NCI-H2029 treated with DMSO at 0.1 percent for 48 hours (cell line): Measurements from ENCODE around the gene TMEM129.

ENCODE experiments used
- DNase-seq: peaks from one replicate; lab custom pipeline; 2025; lab: John Stamatoyannopoulos, UW

The TMEM129 gene

DNA sequence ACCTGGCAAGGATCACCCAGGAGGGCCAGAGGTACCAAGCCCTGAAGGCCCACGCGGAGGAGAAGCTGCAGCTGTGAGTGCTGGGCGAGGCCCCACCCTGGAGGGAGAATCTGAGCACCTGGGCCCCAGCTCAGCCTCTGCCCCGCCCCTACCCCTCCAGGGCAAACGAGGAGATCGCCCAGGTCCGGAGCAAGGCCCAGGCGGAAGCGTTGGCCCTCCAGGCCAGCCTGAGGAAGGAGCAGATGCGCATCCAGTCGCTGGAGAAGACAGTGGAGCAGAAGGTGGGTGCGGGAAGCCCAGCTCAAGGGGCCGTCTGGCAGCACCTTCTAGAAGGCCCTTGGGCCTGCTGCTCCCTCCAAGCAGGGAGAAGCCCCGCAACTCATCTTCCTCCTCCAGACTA, 23.4 kb upstream of the TMEM129 start:
- DNase-seq: no peak

- no peak for DNase-seq
Observed at GRCh38 chr4:1743975-1744374, 22.9 kb upstream of the TMEM129 start.

DNA sequence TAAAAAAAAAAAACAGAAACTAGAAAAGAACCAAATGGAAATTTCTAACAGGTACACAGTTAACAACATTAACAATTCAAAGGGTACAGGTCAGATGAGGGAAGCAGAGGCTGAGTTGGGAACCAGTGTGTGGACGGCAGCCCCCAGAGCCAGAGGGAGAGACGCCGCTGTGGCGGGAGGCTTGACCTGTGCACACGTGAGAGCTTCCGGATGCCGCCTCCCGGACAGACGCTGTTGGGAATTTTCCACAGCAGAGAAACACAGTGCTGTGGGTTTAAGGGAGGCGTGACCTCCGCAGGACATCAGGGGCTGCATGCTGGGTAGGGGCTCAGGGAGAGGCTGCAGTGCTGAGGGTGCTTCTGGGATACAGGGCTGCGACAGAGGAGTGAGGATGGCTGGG, 22.4 kb upstream of the TMEM129 start:
- no peak for DNase-seq

GRCh38 chr4:1741208-1741607, 20.1 kb upstream of the TMEM129 start:
- DNase-seq: no peak

DNA sequence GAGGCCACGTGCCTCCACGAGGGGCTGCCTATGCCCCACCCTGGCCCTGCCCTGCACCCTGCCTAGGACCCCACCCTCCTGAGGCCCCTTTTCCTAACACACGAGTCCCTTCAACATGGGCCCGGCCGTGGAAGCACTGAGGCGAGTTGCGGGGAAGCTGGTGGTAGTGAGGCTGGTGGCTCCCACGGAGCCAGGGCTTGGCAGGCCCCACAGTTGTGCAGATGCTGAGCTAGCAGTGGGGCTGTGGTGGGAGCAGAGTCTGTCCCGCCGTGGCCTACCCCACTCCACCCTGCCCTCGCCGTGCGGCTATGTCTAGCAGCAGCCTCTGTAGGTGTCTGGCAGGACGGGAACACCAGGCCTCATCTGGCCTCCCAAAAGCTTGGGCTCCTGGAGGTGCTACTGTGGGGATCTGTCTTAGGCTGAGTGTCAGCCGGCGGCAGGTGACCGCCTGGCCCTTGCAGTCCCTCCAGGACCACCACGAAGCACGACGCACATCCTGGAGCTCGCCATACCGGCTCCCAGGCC, 19.0 kb upstream of the TMEM129 start:
- no peak for DNase-seq

DNA sequence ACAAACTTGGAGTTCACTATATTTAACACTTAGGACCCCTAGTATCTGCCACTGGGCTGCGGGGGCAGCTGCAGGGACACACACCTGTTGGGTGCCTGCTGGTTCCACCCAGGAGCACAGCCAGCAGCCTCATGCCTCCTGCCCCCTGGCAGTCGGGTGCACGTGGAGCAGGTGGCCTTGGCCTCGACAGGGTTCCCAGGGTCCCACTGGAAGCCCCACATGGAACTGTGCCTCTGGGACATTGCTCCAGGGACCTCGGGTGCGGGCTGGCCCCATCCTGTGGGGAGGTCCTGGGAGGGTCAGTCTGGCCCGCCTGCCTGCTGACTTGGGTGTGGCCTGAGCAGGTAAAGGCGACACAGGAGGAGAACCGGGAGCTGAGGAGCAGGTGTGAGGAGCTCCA, 18.2 kb upstream of the TMEM129 start:
- DNase-seq: no peak

GRCh38 chr4:1738410-1738809, 17.3 kb upstream of the TMEM129 start:
- no peak for DNase-seq

- no peak for DNase-seq
Observed at GRCh38 chr4:1737666-1738065, 16.5 kb upstream of the TMEM129 start.

- DNase-seq: no peak
Observed at GRCh38 chr4:1736812-1737211, 15.7 kb upstream of the TMEM129 start.

DNA sequence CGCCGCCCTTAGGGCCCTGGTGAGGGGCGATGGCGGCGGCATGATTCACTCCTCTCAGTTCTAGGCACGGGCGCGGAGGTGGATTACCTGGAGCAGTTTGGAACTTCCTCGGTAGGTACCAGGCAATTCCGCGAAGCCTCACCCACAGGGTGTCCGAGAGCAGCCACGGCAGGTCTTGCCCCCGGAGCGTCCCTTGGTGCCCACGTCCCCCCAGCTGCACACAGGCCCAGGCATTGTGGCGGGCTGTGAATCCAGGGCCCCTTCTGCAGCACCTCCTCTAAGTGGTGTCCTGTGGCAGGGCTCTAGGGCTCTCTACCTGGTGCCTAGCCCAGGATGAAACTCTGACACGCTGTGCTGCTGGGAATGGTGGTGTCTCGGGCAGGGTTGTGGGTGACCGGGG, 14.1 kb upstream of the TMEM129 start:
- no peak for DNase-seq

- DNase-seq: no peak
Observed at GRCh38 chr4:1732911-1733310, 11.8 kb upstream of the TMEM129 start.

DNA sequence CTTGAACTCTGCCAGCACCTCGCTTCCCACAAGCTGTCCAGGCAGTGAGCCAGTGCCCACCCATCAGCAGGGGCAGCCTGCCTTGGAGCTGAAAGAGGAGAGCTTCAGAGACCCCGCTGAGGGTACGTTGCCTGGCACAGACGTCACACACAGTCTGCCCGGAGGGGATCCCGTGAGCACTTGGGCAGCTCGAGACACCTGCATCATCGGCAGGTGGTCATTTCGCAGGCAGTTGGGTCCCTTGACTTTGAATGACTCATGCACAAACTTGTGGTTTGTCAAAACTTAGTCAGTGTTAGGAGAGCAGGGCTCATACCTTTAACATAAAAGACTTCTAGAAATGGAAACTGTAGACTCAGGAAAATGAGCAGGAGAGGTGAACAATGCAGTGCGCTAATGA, 10.1 kb upstream of the TMEM129 start:
- DNase-seq: no peak

GRCh38 chr4:1730532-1731135, 9.5 kb upstream of the TMEM129 start:
- DNase-seq: no peak

- no peak for DNase-seq
Observed at GRCh38 chr4:1728061-1728980, 7.2 kb upstream of the TMEM129 start.

GRCh38 chr4:1727117-1728031, 6.3 kb upstream of the TMEM129 start:
- no peak for DNase-seq

GRCh38 chr4:1726146-1726934, 5.2 kb upstream of the TMEM129 start:
- DNase-seq: peak; percentile 56

- no peak for DNase-seq
Observed at GRCh38 chr4:1725521-1725920, 4.4 kb upstream of the TMEM129 start.

DNA sequence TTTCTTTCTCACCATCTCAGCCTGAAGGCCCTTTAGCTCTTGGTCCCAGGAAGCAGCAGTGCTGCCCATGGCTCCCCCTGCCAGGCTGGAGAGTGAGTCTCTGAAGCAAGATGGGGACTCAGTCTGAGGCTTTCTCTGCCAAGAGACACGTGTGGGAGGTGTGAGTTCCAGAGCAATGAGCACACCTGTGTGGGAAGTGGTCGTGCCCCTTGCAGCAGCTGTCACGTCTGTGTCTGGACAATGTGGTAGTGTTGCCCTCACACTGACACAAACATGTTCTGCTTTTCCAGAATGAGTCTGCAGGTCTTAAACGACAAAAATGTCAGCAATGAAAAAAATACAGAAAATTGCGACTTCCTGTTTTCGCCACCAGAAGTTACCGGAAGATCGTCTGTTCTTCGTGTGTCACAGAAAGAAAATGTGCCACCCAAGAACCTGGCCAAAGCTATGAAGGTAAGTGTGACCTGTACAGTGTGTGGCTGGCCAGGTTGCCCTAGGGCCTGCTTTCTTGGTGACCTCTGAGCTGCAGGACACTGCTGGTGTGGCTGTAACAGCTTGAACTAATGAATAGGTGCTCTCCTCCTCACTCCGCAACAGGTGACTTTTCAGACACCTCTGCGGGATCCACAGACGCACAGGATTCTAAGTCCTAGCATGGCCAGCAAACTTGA, 2.1 kb upstream of the TMEM129 start:
- no peak for DNase-seq

DNA sequence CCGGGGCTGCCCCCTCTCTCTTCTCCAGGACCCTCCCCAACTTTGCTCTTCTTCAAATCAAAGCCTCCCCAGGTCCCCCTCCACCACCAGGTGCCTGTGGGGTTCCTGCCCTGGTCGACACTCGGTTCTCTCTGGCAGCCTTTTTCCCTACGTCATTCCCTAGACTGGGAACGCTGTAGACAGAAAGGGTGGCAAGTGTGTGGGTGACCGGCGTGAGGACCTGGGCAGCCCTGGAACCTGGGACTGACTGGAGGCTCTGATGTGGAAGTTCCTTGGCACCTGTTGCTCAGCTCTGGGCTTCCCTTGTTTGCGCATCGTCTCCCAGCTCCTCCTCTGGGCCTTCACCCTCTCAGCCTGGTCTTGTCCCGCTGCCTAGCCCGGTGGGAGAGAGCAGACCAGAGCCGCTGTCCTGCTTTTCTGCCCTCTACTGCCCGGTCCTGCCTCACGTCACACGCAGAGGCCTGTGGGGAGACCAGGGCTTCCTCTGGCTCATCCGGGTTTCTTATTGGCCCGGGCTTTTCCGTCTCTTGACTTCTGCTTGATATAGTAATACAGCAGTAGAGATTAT, 1.5 kb upstream of the TMEM129 start:
- DNase-seq: no peak
